22Rv1 (cell line): ENCODE results near the gene DSCAM.
A peak's percentile ranks its signal among the peaks of the same experiment; 100 is the strongest.

Experiments used
- H3K27ac ChIP-seq: fragments of 450-650 bp; 2 replicates; pipeline ENCODE4 v1.5.1; 2017
- ZFX ChIP-seq: fragments of 450-650 bp; IDR thresholded peaks from 2 replicates; pipeline ENCODE4 v1.6.1; 2017; ENCODE audit warnings: antibody characterized with exemption, borderline replicate concordance
- TF ChIP-seq, protein P1 (sequence below): fragments of 450-650 bp; IDR thresholded peaks from 2 replicates; pipeline ENCODE4 v1.5.1; 2017; ENCODE audit warnings: mild to moderate bottlenecking

DSCAM gene

DNA sequence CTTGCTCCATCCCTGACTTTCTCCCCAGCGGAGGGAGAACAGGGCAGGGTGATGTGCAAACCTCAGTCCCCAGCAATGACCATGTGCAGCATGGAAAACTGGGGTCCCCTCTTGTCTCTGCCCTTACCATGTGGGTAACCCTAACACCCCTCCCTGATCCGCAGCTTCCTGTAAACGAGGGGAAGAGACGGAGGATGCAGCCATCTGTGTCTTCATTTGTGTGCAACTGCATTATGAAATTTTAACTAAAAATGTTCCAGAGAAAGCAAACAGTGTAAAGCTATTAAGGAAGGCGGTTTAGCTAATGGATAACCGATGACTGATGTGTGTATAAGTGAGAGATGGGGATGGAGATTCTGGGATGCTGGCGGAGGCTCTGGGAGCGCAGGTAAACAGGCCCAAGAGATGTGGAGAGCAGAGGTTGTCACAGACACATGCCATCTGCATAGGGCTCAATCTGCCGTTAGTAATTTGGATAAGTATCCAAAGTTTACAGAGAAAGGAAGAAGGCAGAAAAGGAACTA is 206.6 kb downstream of the DSCAM start:
- peak overlapping the region; percentile 74 for H3K27ac ChIP-seq
- TF ChIP-seq, protein P1, sequence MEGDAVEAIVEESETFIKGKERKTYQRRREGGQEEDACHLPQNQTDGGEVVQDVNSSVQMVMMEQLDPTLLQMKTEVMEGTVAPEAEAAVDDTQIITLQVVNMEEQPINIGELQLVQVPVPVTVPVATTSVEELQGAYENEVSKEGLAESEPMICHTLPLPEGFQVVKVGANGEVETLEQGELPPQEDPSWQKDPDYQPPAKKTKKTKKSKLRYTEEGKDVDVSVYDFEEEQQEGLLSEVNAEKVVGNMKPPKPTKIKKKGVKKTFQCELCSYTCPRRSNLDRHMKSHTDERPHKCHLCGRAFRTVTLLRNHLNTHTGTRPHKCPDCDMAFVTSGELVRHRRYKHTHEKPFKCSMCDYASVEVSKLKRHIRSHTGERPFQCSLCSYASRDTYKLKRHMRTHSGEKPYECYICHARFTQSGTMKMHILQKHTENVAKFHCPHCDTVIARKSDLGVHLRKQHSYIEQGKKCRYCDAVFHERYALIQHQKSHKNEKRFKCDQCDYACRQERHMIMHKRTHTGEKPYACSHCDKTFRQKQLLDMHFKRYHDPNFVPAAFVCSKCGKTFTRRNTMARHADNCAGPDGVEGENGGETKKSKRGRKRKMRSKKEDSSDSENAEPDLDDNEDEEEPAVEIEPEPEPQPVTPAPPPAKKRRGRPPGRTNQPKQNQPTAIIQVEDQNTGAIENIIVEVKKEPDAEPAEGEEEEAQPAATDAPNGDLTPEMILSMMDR = no peak
- TF ChIP-seq ZFX = no peak

DNA sequence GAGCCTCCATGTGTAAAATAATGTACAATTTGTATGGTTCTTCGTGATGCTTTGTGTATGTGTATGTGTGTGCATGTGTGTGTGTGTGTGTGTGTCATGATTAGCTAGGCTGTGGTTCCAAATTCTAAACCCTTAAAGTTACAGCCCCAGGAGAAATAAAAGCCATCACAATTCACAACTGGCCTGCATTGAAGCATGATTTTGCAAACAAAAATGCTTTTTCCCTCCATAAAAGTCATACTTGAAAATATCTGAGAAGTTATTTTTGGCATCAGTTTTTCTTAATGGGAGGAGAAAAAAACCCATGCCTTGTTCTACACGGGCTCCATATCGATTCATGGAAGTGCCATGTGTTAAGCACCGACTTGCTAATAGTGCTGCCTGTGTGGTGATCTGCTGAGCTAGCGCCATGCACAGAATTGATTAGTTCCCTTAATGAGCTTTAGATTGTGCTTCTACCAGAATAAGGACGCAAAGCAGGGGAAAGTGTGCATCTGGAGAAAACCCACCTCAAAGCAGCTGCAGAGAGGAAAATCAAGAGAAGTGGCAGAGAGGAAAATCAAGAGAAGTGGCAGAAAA is 207.3 kb downstream of the DSCAM start:
- peak overlapping the region; percentile 74 for H3K27ac ChIP-seq
- TF ChIP-seq, protein P1 = no peak

DNA sequence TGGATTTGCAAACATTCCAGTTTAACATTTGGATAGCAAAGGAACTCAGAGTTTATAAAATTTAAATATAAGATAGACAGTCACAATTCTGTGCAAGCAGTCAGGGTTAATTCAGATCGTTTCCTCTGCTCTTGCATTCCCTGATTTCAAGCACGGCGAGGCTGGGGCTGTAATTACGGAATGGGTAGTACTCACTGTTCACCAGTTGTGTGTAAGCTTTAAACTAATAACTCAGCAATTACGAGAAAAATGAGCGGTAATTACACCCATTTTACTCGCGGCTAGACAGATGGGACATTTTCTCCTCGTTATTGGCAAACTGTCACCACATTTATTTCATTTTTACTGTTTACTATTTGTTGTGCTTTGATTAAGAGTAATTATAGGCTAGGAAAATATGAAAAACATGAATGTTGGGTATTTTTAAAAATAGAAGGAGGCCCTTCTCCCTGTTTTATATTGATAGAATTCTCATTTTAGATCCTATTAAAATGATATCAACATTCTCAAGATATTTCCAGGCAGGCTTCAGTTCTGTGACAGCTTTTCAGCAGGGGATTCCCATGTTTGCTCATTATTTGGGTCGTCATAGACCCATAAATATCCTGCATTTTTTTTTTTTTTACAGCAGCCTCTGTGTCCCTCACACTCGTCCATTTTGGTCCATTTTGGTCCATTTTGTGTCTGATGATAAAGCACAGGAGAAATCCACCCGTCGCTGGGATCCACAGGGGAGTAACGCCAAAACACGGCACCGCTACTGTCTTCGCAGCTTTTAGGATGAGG is 208.3 kb downstream of the DSCAM start:
- no peak for TF ChIP-seq ZFX
- TF ChIP-seq, protein P1 = no peak
- H3K27ac ChIP-seq = no peak overlapping the region

DNA sequence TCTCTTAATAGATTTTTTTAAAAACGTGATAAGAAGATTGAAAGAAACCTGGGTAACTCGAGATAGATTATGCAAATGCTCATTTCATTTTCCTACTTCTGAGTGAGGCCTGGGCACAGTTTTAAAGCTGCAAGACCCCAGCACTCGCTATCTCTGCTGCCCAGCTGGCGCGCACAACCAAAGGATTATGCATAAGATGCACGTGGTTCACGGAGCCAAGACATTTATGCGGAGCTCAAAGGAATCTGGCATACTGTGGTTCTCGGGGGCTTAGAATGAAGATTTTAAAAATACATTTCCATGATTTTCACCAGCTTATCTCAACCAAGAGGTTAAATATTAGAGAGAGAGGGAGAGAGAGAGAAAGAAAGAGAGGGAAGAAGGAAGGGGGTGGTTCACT is 210.9 kb downstream of the DSCAM start:
- TF ChIP-seq, protein P1 = no peak
- no peak overlapping the region for H3K27ac ChIP-seq

DNA sequence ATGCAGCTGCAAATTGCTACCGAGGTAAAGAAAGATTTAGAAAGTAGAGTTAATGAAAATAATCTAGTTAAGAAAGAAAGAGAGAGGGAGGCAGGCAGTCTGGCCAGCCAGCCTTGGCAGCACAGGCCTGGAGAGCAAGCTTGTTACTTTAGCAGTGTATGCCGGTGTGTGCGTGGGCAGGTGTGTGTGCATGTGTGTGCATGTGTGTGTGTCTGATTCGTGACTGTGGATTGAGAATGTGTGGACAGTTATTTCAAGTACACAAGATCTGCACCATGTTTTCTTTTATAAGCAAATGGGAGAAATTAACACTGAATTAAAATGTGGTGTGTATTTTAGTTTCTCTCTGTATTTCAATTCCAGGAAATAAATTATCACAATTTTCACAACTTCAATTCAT is 211.6 kb downstream of the DSCAM start:
- H3K27ac ChIP-seq = no peak overlapping the region
- TF ChIP-seq, protein P1 = no peak
- TF ChIP-seq ZFX = no peak

DNA sequence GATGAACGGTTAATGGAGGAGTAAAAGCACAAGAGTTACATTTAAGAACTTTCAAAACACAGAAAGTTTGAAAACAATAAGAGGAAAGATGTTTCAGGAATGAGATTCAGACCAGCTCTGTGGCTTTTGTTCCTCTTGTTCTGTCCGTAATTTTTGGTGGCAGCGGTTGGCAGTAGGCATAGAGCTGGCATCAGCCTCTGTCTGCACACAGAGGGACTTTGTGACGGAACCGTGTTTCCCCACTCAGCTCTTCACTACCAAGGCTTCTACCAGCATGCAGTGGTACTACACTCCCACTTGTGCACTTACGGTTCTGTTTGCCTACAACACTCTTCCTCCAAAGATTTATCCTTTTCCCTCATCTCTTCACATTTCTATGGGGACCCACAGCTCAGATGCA is 212.8 kb downstream of the DSCAM start:
- TF ChIP-seq ZFX = no peak
- TF ChIP-seq, protein P1 = no peak
- no peak overlapping the region for H3K27ac ChIP-seq

DNA sequence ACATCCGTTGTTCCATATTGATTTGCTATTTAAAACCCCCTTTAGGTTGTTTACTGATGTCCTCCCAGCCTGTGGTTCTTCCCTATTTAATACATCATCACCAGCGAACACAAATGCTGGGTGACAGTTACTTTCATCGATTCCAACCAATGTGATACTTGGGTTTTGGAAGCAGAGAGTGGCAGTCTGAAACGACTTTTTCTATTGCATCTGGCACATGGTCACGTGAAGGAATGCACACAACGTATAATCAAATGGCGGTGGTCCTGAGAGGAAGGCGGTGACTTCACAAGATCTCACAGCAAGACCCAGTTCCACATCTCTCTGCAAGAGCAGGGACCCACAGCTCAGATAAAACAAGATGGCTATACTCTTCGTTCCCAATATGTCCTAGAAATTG is 213.9 kb downstream of the DSCAM start:
- TF ChIP-seq ZFX = no peak
- TF ChIP-seq, protein P1 = no peak
- no peak overlapping the region for H3K27ac ChIP-seq
